HG02970 (cell line): ENCODE data around the gene MUC12.

Experiments used
- ATAC-seq: cut with Tn5 transposase; IDR thresholded peaks from one replicate; pipeline ENCODE4 v1.9.1; 2021; ENCODE audit warnings: mild to moderate bottlenecking, moderate library complexity, moderate number of reproducible peaks; ENCODE audit not compliant: unreplicated experiment, low FRiP score

The MUC12 gene

DNA sequence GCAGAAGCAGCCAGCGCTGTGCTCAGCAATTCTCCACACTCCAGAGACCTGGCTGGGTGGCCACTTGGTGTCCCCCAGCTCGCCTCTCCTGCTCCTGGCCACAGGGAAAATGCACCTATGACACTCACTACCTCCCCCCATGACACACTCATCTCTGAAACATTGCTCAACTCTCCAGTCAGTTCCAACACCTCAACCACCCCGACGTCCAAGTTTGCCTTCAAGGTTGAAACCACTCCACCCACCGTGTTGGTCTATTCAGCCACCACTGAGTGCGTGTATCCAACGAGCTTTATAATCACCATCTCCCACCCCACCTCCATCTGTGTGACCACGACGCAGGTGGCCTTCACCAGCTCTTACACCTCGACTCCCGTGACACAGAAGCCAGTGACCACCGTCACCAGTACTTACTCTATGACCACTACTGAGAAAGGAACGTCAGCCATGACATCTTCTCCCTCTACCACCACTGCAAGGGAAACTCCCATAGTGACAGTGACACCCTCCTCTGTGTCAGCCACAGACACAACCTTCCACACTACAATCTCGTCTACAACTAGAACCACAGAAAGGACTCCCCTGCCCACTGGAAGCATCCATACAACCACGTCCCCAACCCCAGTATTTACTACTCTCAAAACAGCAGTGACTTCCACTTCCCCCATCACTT is 17.3 kb upstream of the MUC12 start:
- ATAC-seq: no peak

DNA sequence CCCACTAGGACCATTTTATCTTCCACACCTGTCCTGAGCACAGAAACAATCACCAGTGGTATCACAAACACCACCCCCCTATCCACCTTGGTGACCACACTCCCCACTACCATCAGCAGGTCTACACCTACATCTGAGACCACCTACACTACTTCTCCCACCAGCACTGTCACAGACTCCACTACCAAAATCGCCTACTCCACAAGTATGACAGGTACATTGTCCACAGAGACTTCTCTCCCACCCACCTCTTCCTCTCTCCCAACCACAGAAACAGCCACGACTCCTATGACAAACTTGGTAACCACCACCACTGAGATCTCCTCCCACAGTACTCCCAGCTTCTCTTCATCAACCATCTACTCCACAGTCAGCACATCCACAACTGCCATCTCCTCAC is 16.7 kb upstream of the MUC12 start:
- ATAC-seq: no peak

DNA sequence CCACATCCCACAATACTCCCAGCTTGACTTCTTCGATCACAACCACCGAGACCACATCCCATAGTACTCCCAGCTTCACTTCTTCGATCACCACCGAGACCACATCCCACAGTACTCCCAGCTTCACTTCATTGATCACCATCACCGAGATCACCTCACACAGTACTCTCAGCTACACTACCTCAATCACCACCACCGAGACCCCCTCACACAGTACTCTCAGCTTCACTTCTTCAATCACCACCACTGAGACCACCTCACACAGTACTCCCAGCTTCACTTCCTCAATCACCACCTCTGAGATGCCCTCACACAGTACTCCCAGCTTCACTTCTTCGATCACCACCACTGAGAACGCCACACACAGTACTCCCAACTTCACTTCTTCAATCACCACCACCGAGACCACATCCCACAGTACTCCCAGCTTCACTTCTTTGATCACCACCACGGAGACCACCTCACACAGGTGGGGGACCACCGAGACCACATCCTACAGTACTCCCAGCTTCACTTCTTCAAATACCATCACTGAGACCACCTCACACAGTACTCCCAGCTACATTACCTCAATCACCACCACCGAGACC is 11.4 kb upstream of the MUC12 start:
- no peak for ATAC-seq

DNA sequence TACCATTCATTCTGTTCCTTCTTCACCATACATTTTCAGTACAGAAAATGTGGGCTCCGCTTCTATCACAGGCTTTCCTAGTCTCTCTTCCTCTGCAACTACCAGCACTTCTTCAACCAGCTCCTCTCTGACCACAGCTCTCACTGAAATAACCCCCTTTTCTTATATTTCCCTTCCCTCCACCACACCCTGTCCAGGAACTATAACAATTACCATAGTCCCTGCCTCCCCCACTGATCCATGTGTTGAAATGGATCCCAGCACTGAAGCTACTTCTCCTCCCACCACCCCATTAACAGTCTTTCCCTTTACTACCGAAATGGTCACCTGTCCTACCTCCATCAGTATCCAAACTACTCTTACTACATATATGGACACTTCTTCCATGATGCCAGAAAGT is 9.5 kb upstream of the MUC12 start:
- ATAC-seq: no peak

DNA sequence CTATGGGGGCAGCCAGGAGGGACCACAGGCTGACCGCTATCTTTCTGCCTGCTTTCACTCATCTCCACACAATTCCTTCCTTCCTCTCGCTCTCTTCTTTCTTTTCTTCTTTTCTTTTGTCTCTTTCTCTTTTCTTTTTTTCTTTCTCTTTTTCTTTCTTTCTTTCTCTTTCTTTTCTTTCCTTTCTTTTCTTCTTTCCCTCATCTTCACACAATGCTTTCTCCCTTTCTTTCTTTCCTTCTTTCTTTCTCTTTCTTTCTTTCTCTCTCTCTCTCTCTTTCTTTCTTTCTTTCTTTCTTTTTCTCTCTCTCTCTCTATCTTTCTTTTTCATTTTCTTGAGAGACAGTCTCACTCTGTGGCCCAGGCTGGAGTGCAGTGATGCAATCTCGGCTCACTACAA is 6.8 kb upstream of the MUC12 start:
- no peak for ATAC-seq

DNA sequence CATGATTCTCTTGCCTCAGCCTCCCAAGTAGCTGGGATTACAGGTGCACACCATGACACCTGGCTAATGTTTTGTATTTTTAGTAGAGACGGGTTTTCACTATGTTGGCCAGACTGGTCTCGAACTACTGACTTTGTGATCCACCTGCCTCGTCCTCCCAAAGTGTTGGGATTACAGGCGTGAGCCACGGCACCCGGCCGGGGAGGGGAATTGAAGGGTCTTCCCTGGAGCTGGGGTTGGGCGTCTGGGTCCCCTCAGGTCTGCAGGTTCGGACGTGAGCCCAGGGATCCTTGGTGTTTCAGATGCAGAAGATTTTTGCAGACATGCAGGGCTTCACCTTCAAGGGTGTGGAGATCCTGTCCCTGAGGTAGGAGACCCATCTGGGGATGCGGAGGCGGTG is 6.0 kb upstream of the MUC12 start:
- no peak for ATAC-seq

DNA sequence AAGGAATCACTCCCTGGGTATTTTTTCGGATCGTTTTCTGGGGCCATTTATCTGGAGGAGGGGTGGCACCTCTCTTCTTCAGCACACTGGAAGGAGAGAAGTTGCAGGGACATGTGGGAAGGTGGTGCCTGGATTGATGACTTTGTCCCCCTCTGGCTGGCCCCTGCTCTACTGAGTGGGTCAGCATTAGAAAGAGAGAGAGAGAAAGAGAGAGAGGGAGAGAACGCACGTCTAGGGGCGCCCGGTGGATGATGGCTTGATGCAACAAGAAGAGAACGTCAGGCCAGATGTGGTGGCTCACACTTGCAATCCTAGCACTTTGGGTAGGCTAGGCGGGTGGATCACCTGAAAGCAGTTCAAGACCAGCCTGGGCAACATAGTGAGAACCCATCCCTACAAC is 5.5 kb upstream of the MUC12 start:
- no peak for ATAC-seq

DNA sequence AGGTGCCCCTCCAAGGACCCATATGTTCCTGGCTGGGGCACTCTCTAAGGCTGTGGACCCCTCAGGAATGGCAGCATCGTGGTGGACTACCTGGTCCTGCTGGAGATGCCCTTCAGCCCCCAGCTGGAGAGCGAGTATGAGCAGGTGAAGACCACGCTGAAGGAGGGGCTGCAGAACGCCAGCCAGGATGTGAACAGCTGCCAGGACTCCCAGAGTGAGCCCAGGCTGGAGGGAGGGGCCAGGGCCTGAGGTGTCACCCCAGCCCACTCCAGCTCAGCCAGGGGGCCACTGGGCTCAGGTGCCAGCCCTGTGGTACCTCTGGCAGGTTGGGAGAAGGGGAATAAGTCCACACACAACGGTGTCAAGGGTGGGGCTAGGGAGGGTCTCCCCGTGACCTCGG is 4.7 kb upstream of the MUC12 start:
- no peak for ATAC-seq

DNA sequence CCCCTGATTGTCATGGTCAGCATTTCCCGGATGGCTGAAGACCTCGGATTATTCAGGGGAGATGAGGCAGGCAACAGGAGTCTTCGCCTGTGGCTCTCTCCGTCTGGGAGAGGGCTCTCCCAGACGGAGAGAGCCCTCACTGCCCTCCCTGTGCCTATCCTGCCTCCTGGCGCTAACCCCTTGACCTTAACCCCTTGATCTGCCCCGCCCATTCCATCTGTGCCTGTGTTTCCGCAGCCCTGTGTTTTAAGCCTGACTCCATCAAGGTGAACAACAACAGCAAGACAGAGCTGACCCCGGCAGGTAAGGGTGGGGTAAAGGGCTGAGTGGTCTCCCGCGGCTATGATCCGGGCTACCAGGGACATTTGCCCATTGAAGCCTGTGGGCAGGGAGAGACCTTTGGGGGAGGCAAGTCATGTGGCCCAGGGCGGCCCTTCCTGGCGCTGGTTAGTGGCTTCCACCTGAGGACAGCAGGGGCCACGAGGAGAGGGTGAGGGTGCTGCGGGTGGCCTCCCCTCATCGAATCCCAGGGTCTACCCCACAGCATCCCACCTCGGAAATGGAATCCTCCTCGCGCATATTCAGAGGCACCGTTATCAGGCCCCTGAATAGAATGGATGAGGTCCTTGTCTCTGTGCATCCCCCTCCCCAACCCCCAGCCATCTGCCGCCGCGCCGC is 4.2 kb upstream of the MUC12 start:
- ATAC-seq: no peak

DNA sequence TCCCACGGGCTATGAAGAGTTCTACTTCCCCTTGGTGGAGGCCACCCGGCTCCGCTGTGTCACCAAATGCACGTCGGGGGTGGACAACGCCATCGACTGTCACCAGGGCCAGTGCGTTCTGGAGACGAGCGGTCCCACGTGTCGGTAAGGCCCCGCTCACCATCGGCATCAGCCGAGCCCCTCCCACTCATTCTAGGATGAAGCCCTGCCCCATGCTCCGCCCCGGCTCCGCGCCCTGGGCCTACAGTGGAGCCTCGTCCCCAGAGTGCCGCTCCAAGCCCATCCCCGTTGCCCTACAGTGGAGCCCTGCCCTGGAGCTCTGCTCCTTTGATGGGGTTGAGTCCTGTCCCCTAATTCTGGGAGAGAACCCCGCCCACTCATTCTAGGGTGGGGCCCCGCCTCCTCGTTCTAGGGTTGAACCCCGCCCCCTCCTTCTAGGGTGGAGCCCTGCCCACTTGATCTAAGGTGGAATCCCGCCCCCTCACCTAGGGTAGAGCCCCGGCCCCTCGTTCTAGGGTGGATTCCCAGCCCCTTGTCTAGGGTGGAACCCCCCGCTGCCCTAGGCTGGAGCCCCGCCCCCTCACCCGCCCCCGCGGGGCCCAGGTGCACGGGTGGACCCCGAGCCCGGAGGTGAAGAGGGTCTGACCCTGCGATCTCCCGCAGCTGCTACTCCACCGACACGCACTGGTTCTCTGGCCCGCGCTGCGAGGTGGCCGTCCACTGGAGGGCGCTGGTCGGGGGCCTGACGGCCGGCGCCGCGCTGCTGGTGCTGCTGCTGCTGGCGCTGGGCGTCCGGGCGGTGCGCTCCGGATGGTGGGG is 3.4 kb upstream of the MUC12 start:
- no peak for ATAC-seq

DNA sequence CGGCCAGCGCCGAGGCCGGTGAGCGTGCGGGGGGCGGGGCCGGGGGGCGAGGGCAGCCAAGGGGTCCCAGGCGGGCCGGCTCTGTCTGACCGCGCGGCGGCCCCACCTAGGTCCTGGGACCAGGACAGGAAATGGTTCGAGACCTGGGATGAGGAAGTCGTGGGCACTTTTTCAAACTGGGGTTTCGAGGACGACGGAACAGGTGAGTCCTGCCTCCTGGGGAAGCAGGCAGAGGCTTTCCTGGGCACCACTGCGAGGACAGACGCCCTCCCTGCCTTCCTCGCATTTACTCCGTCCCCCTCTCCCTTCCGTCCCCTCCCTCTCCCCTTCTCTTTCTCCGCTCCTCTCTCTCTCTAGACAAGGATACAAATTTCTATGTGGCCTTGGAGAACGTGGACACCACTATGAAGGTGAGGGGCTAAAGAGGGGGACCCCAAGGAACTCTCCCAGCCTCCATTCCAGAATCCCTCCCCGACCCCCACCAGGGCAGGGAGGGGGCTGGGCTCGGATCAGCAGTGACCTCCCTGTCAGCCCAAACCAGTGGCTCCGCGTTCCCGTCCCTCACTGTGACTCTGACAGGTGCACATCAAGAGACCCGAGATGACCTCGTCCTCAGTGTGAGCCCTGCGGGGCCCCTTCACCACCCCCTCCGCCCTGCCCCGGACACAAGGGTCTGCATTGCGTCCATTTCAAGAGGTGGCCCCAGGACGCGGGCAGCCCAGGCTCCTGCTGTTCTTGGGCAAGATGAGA is 2.6 kb upstream of the MUC12 start:
- no peak for ATAC-seq

DNA sequence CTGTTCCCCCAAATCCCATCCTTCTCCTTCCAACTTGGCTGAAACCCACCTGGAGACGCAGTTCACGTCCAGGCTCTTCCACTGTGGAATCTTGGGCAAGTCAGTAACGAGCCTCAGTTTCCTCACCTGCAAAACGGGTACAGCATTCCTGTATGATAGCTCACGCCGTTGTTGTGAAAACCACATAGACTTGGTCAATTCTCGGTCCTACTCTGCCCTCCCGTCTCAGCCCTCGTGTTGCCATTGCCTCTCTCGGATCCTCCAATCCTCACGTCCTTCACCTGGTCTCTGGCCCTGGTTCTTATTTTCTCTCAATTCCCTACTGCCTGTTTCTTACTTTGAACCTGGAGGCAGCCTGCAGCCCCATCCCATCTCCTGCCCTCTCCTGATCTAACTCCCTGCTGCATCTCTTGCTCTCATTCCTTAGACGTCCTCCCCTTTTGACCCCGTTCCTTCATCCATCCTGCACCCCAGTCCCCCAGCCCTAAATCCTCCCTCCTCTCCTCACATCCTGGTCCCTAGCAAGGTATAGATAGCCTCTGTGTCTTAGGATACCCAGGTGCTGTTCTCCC is 2.0 kb upstream of the MUC12 start:
- ATAC-seq: no peak

DNA sequence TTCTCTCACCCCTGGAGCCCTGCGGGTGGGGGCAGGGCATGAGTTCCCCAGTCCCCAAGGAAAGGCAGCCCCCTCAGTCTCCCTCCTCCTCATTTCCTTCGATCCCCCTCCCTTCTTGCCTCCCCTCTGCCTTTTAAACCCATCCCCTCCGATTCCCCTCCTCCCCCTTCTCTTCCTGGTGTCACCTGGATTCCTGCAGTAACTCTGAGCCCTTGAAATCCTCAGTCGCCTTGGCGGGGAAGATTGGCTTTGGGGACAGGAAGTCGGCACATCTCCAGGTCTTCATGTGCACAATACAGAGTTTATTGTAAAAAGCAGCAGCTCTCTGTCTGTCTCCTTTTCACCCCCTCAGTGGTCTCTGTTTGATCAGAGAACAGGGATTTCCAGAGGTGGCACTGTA is 1.3 kb upstream of the MUC12 start:
- no peak for ATAC-seq

DNA sequence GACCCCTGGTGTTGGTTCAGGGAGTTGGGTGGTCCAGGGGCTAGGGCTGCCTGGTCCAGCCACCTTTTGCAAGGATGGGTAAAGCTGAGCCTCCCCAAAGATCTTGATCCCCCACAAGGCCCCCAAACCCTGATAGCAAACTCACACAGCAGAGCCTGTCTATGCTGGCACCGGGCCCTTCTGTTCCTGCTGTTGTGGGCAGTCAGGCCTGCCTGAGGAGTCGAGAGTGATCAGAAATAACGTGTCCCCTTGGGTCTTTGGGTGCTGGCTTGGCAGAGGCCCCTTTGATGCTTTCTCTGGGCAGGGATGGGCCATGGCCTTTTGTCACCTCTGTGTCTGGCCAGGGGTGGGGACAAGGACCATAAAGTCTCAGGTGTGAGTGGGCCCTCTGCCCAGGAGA is 715 bp upstream of the MUC12 start:
- no peak for ATAC-seq

DNA sequence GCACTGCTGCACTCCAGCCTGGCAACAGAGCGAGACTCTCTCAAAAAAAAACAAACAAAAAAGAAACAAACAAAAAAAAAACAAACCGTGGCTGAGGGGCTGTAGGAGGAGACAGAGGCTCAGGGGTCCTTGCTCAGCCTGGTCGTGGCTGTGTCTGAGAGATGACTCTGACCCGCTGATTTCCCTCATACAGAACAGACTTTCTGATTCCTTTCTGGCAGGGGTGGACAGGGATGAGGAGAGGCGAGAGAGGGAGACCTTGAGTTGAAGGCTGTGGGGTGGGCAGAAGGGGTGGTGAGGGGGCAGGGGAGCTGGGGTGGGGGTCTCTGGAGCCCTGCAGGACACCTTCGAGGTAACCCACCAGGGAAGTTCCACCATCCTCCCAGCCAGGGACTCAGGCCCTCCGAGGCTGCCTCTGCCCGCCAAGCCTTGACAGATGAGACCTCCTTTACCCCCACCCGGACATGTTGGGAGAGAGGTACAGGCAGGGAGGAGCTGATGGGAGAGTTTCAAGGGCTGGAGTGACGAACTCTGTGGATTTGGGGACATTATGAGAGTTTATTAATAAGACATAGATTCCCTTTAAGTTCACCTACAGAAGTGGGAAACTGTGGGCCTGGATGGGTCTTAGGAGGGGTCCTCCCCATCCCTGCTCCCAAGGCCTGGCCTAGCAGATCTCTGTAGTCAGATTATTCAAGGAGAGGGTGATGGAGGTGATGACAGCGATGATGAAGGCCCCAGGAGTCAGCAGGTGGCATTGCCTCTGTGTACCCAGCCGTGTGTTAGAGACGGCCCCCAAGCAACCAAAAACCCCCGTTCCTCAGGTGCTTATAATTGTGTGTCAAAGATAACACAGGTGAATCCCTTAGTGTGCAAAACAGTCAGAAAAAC is 2.0 kb downstream of the MUC12 start:
- ATAC-seq: no peak

DNA sequence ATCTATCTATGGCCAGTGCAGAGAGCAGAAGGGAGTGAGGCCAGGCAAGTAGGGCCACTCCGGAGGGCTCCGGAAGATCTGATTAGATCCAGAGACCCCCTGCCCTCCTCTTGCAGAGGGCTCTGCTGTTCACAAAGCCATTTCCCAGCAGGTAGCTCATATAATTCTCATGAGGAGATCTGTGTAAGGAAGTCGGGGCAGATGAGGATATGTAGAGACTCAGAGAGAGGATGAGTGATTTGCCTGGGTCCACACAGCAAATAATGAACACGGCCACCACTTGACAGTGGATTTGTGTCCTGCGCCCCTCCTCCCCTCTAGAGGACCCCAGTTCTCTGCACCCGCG is 2.6 kb downstream of the MUC12 start:
- no peak for ATAC-seq

DNA sequence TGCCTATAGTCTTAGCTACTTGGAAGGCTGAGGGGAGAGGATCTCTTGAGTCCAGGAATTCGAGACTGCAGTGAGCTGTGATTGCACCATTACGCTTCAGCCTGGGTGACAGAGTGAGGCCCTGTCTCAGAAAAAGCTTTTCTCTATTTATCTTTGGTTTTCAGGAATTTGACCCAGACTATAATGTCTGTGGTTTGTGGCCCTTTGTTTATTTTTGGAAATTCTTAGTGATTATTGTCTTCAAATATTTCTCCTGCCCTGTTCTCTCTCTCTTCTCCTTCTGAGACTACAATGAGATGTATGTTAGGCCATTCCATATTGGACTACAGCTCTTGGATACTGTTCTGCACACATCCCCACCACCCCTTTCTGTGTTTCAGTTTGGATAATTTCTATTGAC is 4.7 kb downstream of the MUC12 start:
- no peak for ATAC-seq

DNA sequence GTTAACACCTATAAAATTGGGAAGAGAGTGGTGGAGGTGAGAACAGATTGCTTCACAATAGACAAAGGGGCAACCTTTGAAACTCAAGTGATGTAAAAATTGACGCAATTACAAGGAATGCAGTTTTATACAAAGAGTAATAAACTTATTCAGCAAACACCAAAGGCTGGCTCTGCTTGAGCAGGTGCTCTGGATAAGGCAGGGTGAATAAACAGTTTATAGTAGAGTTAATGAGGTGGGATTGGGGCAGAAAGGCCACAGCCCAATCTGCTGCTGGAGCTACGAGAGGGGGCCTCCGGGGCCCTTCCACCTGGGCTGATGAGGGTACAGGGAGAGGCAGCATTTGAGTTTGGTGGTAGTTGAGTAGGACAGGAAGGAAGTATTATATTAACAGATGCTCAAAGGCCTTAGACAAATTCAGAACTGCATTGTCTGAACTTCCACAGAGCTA is 6.0 kb downstream of the MUC12 start:
- no peak for ATAC-seq

DNA sequence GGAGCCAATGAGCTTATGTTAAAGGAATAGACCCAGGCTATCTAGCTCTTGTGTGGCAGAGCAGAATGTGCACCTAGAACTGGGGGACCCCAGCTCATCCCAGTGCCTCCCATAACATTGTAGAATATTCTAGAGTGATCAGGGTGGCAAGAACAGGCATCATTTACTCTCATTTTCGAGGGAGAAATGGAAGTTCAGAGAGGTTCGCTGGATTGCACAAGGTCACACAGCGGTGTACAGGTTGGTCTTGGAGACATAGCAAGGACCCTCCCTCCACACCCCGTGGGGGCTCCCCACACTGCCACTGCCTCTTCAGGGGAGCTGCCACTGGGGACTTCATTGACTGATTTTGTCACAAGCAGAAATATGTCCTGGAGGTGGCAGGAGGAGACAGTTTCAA is 8.9 kb downstream of the MUC12 start:
- no peak for ATAC-seq
